Endothelial cell (in vitro differentiated cells): ENCODE measurements around the gene STUB1. TPM values are rescaled to one million over a fixed set of nuclear protein-coding genes. Genes with fewer than 3 reads are reported as not detected.
"Not testable (repeated sequence)": the region's sequence is repeated elsewhere in the genome, so short reads cannot be mapped to it uniquely, and the experiment has no call there.

ENCODE experiments used
- DNase-seq: peaks from one replicate; pipeline ENCODE4 v3.0.0; 2021; ENCODE audit warnings: low spot score
- H3K27ac Mint-ChIP-seq: one replicate; pipeline ENCODE4 v1.8.0; 2021; ENCODE audit warnings: mixed read lengths, inconsistent platforms; ENCODE audit not compliant: unreplicated experiment
- H3K27me3 Mint-ChIP-seq: one replicate; pipeline ENCODE4 v1.8.0; 2021; ENCODE audit warnings: mild to moderate bottlenecking, moderate library complexity, mixed read lengths, inconsistent platforms; ENCODE audit not compliant: unreplicated experiment
- H3K36me3 Mint-ChIP-seq: one replicate; pipeline ENCODE4 v1.8.0; 2021; ENCODE audit warnings: mild to moderate bottlenecking, low read depth, mixed read lengths, inconsistent platforms; ENCODE audit not compliant: unreplicated experiment
- H3K4me1 Mint-ChIP-seq: one replicate; pipeline ENCODE4 v1.8.0; 2021; ENCODE audit warnings: mild to moderate bottlenecking, mixed read lengths, inconsistent platforms; ENCODE audit not compliant: unreplicated experiment
- H3K4me3 Mint-ChIP-seq: one replicate; pipeline ENCODE4 v1.8.0; 2021; ENCODE audit warnings: mild to moderate bottlenecking, mixed read lengths, inconsistent platforms; ENCODE audit not compliant: unreplicated experiment
- H3K9me3 Mint-ChIP-seq: one replicate; pipeline ENCODE4 v1.8.0; 2021; ENCODE audit warnings: mixed read lengths, inconsistent platforms; ENCODE audit not compliant: unreplicated experiment
- total RNA-seq: library from RNA; stranded (reverse); fragmentation: NEBNext Ultra II Directional; extraction: Animal tissue kit (Norgen Biotek cat#: 25700); gene quantifications from one replicate; pipeline ENCODE4 v1.2.1, GENCODE V29; 2021; ENCODE audit not compliant: unreplicated experiment
- TF ChIP-seq, protein P1 (sequence below): fragments of 200-600 bp; sonication (generic); IDR thresholded peaks from one replicate; pipeline ENCODE4 v1.5.0; 2021; ENCODE audit warnings: antibody characterized with exemption; ENCODE audit not compliant: unreplicated experiment

STUB1 gene
- total RNA-seq, 1 donor from 2014 or later, result 93.7 TPM

DNA sequence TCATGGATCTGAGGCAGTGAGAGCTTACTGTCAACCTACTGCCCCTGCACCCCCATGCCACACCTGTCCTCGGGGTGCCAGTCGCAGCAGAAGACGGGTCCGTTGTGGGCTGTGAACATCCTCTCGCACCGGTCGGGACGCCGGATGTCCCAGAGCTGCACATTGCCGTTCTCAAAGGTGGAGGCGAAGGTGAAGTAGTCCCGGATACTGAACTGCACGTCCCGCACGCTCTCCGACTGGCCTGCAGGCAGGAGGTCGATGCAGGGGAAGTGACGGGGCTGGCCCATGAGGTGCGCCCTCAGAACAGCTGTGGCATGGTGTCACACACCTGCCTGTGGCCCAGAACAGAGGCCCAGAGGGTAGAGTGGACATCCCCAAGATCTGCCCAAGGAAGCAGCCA is 7.3 kb downstream of the STUB1 start:
- no peaks in the 10 kb centered on the region for H3K9me3 Mint-ChIP-seq
- no peak overlapping the region for H3K27ac Mint-ChIP-seq
- H3K4me3 Mint-ChIP-seq, result no peak overlapping the region
- H3K4me1 Mint-ChIP-seq, result peaks cover 5% of the 10 kb centered on the region
- H3K27me3 Mint-ChIP-seq, result peaks cover 13% of the 10 kb centered on the region
- no peak for DNase-seq
- H3K36me3 Mint-ChIP-seq, result peaks cover 3% of the 10 kb centered on the region
- TF ChIP-seq, protein P1, sequence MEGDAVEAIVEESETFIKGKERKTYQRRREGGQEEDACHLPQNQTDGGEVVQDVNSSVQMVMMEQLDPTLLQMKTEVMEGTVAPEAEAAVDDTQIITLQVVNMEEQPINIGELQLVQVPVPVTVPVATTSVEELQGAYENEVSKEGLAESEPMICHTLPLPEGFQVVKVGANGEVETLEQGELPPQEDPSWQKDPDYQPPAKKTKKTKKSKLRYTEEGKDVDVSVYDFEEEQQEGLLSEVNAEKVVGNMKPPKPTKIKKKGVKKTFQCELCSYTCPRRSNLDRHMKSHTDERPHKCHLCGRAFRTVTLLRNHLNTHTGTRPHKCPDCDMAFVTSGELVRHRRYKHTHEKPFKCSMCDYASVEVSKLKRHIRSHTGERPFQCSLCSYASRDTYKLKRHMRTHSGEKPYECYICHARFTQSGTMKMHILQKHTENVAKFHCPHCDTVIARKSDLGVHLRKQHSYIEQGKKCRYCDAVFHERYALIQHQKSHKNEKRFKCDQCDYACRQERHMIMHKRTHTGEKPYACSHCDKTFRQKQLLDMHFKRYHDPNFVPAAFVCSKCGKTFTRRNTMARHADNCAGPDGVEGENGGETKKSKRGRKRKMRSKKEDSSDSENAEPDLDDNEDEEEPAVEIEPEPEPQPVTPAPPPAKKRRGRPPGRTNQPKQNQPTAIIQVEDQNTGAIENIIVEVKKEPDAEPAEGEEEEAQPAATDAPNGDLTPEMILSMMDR, result no peak

DNA sequence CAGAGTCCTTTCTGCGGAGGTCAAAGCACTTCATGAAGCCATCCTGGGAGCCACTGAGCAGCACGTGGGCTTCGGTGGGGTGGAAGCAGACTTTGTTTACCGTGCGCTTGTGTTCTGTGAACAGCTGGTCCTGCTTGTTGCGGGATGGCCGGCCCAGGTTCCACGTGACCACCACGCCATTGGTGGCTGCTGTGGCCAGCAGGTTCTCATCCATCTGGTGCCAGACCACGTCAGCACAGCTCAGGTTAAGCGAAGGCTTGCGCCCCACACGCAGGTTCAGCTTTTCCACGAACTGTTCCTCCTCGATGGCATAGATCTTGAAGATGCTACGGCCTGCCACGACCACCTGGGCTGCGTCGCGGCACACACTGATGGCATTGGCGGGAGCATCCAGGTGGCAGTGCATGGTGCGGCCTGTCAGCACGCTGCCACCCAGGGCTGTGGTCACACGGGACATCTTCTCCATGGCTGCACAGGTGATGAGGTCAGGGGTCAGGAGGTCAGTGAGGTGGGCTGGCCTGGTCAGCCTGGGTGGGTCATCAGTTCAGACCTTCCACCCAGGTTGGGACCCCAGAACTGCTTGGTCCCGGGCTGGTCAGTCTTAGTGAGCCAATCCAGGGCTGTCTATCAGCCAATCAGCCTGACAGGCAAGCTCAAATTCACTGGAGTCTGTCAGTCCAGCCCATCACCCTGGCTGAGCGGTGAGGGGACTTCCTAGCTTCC is 9.1 kb downstream of the STUB1 start:
- Mint-ChIP-seq H3K9me3 (no peaks in the 10 kb centered on the region), H3K27me3 (peaks cover 15% of the 10 kb centered on the region), H3K36me3 (no peaks in the 10 kb centered on the region), H3K4me3 (peak overlapping the region; percentile 89), H3K4me1 (peaks cover 3% of the 10 kb centered on the region), H3K27ac (peak overlapping the region; percentile 80)
- no peak for DNase-seq
- TF ChIP-seq, protein P1, result no peak

DNA sequence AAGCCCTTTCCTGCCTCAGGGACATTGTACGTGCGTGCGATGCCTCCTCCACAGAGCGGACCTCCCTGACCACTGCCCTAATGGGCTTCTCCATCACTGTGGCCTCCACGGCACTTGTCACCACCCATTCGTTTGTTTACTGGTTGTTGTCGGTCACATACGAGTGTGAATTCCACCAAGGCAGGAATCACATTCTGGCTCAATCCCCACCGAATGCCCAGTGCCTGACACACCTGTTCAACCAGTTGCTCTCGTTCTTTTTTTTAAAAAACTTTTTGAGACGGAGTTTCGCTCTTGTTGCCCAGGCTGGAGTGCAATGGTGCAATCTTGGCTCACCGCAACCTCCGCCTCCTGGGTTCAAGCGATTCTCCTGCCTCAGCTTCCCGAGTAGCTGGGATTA is 11.0 kb downstream of the STUB1 start:
- Mint-ChIP-seq H3K27me3 (peaks cover 21% of the 10 kb centered on the region), H3K4me3 (peak overlapping the region; percentile 43), H3K27ac (peak overlapping the region; percentile 13)
- not testable (repeated sequence) for DNase-seq, H3K4me1 Mint-ChIP-seq, H3K36me3 Mint-ChIP-seq, H3K9me3 Mint-ChIP-seq

DNA sequence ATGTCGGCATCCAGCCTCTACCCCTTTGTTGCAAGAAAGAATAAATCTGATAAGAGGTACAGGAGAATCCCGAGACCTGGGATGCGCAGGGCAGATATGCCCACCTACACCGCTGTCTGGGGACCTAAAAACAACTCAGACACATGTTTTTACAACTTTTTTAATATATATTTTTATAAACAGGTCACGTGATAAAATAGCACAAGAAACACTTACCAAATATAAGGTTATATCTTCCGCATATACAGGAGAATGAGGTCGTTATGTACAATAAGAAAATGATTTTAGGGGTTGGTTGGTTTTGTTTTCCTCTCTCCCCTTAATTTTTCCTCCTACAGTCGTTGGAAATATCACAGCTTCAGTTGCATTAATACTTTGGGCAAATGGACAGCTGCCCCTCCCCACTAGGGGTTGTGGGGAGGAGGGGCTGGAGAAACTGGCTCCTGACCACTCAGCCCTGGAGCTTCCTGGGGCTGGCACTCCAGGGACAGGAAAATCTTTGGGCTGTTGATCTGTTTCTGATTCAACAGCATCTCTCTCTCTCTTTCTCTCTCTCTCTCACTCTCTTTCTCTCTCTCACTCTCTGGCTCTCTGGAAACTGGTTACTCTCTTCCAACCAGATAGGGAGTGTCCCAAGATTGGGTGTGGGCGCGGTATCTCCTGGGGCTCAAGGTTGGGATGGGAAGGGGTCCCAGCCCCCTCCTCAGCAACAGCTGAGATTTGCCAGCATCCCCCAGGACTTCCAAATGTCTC is 12.3 kb downstream of the STUB1 start:
- no peak overlapping the region for H3K4me3 Mint-ChIP-seq

DNA sequence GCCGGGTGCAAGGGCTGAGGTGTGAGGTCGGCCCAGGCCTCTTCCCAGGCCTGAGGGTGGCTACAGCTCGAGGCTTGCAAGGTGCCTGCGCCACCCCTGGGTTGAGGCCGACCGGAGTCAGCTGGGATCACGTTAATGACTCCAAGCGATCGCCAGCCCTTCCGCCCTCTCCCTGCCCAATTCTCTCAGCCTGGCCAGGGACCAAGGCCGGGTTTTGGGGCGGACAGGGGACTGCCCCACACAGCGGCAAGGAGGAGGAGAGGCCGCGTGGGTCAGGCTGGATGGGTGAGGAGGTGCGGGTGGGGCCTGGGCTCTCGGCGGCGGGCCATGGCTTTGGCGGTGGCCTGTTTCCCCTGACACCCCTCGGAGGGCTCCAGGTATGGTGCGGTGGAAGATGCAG is 13.2 kb downstream of the STUB1 start:
- H3K36me3 Mint-ChIP-seq, result no peaks in the 10 kb centered on the region
- H3K27ac Mint-ChIP-seq, result no peak overlapping the region
- no peaks in the 10 kb centered on the region for H3K9me3 Mint-ChIP-seq
- H3K27me3 Mint-ChIP-seq, result peaks cover 28% of the 10 kb centered on the region
- DNase-seq, result no peak
- peaks cover 3% of the 10 kb centered on the region for H3K4me1 Mint-ChIP-seq
- TF ChIP-seq, protein P1, result no peak
- H3K4me3 Mint-ChIP-seq, result no peak overlapping the region

More for the DNA sequence above, 12.3 kb downstream of the STUB1 start:
- no peaks in the 10 kb centered on the region for H3K36me3 Mint-ChIP-seq
- peaks cover 3% of the 10 kb centered on the region for H3K4me1 Mint-ChIP-seq
- TF ChIP-seq, protein P1, result no peak
- H3K27ac Mint-ChIP-seq, result no peak overlapping the region
- peaks cover 27% of the 10 kb centered on the region for H3K27me3 Mint-ChIP-seq
- no peaks in the 10 kb centered on the region for H3K9me3 Mint-ChIP-seq
- no peak for DNase-seq
